Type B pancreatic cell (in vitro differentiated cells): Measurements from ENCODE around the gene MRAP. TPM values are rescaled to one million over a fixed set of nuclear protein-coding genes. Genes with fewer than 3 reads are reported as not detected.
A peak's percentile ranks its signal among the peaks of the same experiment; 100 is the strongest.

Source experiments
- DNase-seq: peaks from one replicate; pipeline ENCODE4 v3.0.0; 2021; ENCODE audit warnings: mixed read lengths; ENCODE audit not compliant: unreplicated experiment; ENCODE audit errors: extremely low spot score
- H3K27ac Mint-ChIP-seq: 2 replicates; pipeline ENCODE4 v1.8.0; 2021; ENCODE audit warnings: mild to moderate bottlenecking, mixed read lengths
- H3K27me3 Mint-ChIP-seq: 2 replicates; pipeline ENCODE4 v1.8.0; 2021; ENCODE audit warnings: mixed read lengths
- H3K36me3 Mint-ChIP-seq: 2 replicates; pipeline ENCODE4 v1.8.0; 2021; ENCODE audit warnings: mixed read lengths
- H3K4me1 Mint-ChIP-seq: one replicate; pipeline ENCODE4 v1.8.0; 2021; ENCODE audit warnings: mixed read lengths; ENCODE audit not compliant: unreplicated experiment
- H3K4me3 Mint-ChIP-seq: 2 replicates; pipeline ENCODE4 v1.8.0; 2021; ENCODE audit warnings: mild to moderate bottlenecking, mixed read lengths
- H3K9me3 Mint-ChIP-seq: 2 replicates; pipeline ENCODE4 v1.8.0; 2021; ENCODE audit warnings: mixed read lengths
- CTCF ChIP-seq: fragments of 200-600 bp; sonication (generic); conservative IDR thresholded peaks from 2 replicates; pipeline ENCODE4 v1.5.0; 2021; ENCODE audit warnings: antibody characterized with exemption, mild to moderate bottlenecking
- long read RNA-seq: library from polyadenylated mRNA; unstranded; transcript quantifications from one replicate; pipeline ENCODE4 v2.0.0, GENCODE V29; 2020
- total RNA-seq: library from RNA; stranded (reverse); gene quantifications from 2 replicates; pipeline ENCODE4 v1.2.1, GENCODE V29; 2021; ENCODE audit warnings: low replicate concordance

MRAP gene
- not detected in 2 replicates for total RNA-seq
- long read RNA-seq, partial matches to known transcripts, result 0 of 1 reads
- long read RNA-seq, other reads (novel, unspliced or antisense), result 1 of 1 reads

- Mint-ChIP-seq H3K4me3 (no peak within 1 kb of the TSS), H3K36me3 (peaks cover 7% of the 10 kb centered on the region), H3K9me3 (no peaks in the 10 kb centered on the region), H3K4me1 (no peaks in the 10 kb centered on the region), H3K27me3 (no peaks in the 10 kb centered on the region), H3K27ac (no peak within 1 kb of the TSS)
- TF ChIP-seq CTCF, result no peak
- no peak for DNase-seq
Measured at GRCh38 chr21:32298658-32299081, at the start of gene MRAP. TSS of gene MRAP (plus strand) at chr21:32298855. CDS start at chr21:32298972, 117 bp downstream.

- Mint-ChIP-seq H3K27me3 (peaks cover 14% of the 10 kb centered on the region), H3K36me3 (no peaks in the 10 kb centered on the region), H3K4me1 (peaks cover 28% of the 10 kb centered on the region), H3K9me3 (no peaks in the 10 kb centered on the region), H3K4me3 (peak overlapping the region; percentile 18), H3K27ac (peak overlapping the region; percentile 33)
- no peak for DNase-seq
- no peak for TF ChIP-seq CTCF
Measured at GRCh38 chr21:32249511-32250280, 49.0 kb upstream of the MRAP start.

DNA sequence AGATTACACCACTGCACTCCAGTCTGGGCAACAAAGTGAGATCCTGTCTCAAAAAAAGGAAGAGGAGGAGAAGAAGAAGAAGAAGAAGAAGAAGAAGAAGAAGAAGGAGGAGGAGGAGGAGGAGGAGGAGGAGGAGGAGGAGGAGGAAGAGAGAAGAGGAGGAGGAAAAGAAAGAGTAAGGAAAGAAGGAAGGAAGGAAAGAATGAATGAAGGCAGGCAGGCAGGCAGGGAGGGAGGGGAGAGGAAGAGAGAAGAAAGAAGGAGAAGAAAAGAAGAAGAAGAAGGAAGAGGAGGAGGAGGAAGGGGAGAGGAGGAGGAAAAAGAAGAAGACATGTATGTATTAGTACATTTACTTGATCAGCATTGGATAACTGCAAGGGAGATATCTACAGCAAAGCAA is 46.5 kb upstream of the MRAP start:
- H3K27ac Mint-ChIP-seq, result no peak overlapping the region
- no peaks in the 10 kb centered on the region for H3K36me3 Mint-ChIP-seq
- TF ChIP-seq CTCF, result no peak
- H3K4me3 Mint-ChIP-seq, result no peak overlapping the region
- H3K27me3 Mint-ChIP-seq, result peaks cover 16% of the 10 kb centered on the region
- H3K4me1 Mint-ChIP-seq, result peaks cover 41% of the 10 kb centered on the region
- DNase-seq, result no peak
- no peaks in the 10 kb centered on the region for H3K9me3 Mint-ChIP-seq

DNA sequence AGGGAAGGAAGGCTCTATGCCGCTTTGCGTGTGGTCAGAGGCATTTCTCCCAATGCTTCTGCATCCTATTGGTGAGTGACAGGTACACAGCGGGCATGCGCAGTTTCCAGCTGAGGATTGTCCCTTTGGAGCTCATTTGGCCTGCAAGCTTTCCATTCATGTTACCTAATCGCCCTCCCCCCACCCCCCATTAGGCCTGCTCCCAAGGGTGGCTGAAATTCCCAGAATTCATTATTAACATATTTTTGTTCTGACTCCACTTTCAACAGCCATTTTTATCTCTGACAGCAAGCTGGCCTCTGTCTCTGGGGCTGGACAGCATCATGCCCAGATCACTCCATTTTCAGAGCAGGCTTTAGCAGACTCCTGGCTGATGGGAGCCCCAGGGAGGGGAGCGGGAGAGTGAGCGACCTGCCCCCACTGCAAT is 45.4 kb upstream of the MRAP start:
- Mint-ChIP-seq H3K9me3 (no peaks in the 10 kb centered on the region), H3K36me3 (no peaks in the 10 kb centered on the region), H3K27ac (no peak overlapping the region), H3K4me3 (no peak overlapping the region), H3K4me1 (peaks cover 42% of the 10 kb centered on the region), H3K27me3 (peaks cover 13% of the 10 kb centered on the region)
- TF ChIP-seq CTCF, result no peak
- no peak for DNase-seq

- no peak overlapping the region for H3K4me3 Mint-ChIP-seq
- peaks cover 32% of the 10 kb centered on the region for H3K4me1 Mint-ChIP-seq
- peaks cover 9% of the 10 kb centered on the region for H3K27me3 Mint-ChIP-seq
- H3K27ac Mint-ChIP-seq, result no peak overlapping the region
- no peak for TF ChIP-seq CTCF
- no peak for DNase-seq
- no peaks in the 10 kb centered on the region for H3K9me3 Mint-ChIP-seq
- H3K36me3 Mint-ChIP-seq, result no peaks in the 10 kb centered on the region
Measured at GRCh38 chr21:32256251-32256650, 42.4 kb upstream of the MRAP start.
